Measurements from ENCODE around the gene CYTH1. TPM values are rescaled to one million over a fixed set of nuclear protein-coding genes. Genes with fewer than 3 reads are reported as not detected.

CYTH1 gene
- total and polyA plus RNA-seq, 2 donors (not counting 1 experiment from before 2014, with no cell fraction given) = 255 to 353 TPM

DNA sequence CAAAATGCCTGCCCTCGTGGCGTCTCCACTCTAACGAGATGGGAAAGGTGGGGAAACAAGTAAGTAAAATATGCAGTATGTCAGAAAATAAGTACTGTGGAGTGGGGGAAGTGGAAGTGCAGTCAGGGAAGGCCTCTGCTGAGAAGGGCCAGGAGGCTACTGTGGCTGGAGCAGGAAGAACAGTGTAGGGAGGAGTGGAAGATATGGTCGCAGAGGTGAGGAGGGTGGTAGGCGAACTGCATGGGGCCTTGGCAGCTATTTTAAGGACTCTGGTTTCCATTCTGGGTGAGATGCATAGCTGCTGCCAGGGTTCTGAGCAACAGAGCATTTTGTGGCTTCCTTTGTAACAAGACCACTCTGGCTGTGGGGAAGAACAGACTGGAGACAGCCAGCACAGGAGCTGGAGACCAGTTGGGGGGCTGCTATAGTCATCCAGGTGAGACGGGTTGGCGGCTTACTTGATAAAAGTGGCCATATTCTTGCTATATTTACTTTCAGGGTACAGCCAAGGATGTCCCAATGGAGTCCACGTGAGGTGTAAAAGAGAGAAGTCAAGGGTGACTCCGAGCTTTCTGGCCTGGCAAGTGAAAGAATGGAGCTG lies 42.6 kb downstream of the CYTH1 start:
- Histone ChIP-seq H3K9ac (ENCODE audit: low read length) (peak overlapping the region; percentile 15), H4K20me1 (ENCODE audit: control insufficient read depth, insufficient read depth, low read length, poor library complexity, severe bottlenecking) (peaks cover 66% of the 10 kb centered on the region), H3K79me2 (ENCODE audit: control insufficient read depth, insufficient read depth, low read length) (peaks cover 97% of the 10 kb centered on the region), H3K27me3 (replicated peaks in 1 of 4; ENCODE audit: control extremely low read depth in 1 of 4, control insufficient read depth in 3 of 4, insufficient read depth in 4 of 4, low read length in 3 of 4) (no peaks in the 10 kb centered on the region), H3K4me3 (ENCODE audit: control extremely low read depth in 1 of 5, extremely low read depth in 1 of 5, insufficient read depth in 1 of 5, low read depth in 2 of 5, low read length in 4 of 5) (peak overlapping the region in 3 of 5 experiments; percentile 19 to 37 (median 25)), H2AFZ (ENCODE audit: insufficient read depth, low read depth, low read length, poor library complexity, severe bottlenecking) (peak overlapping the region; percentile 5), H3K36me3 (replicated peaks in 1 of 2; ENCODE audit: control extremely low read depth in 1 of 2, control insufficient read depth in 1 of 2, extremely low read depth in 1 of 2, insufficient read depth in 2 of 2, low read length in 1 of 2) (peaks cover 2 to 15% of the 10 kb centered on the region in 2 experiments), H3K4me1 (ENCODE audit: control insufficient read depth in 2 of 2, insufficient read depth in 2 of 2, low read length in 2 of 2) (peaks cover 72 to 77% of the 10 kb centered on the region in 2 donors), H3K4me2 (replicated peaks; ENCODE audit: low read depth, low read length, poor library complexity, severe bottlenecking) (peak overlapping the region; percentile 76), H3K9me3 (ENCODE audit: control extremely low read depth in 1 of 3, control insufficient read depth in 2 of 3, insufficient read depth in 1 of 3, low read length in 2 of 3) (no peaks in the 10 kb centered on the region), H3K27ac (ENCODE audit: low read length in 2 of 2) (peak overlapping the region; percentile 73 to 95)
- TF ChIP-seq, protein P1, sequence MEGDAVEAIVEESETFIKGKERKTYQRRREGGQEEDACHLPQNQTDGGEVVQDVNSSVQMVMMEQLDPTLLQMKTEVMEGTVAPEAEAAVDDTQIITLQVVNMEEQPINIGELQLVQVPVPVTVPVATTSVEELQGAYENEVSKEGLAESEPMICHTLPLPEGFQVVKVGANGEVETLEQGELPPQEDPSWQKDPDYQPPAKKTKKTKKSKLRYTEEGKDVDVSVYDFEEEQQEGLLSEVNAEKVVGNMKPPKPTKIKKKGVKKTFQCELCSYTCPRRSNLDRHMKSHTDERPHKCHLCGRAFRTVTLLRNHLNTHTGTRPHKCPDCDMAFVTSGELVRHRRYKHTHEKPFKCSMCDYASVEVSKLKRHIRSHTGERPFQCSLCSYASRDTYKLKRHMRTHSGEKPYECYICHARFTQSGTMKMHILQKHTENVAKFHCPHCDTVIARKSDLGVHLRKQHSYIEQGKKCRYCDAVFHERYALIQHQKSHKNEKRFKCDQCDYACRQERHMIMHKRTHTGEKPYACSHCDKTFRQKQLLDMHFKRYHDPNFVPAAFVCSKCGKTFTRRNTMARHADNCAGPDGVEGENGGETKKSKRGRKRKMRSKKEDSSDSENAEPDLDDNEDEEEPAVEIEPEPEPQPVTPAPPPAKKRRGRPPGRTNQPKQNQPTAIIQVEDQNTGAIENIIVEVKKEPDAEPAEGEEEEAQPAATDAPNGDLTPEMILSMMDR (IDR thresholded peaks at IDR 0.05) = no peak
- TF ChIP-seq EZH2 (IDR thresholded peaks at IDR 0.05; ENCODE audit: borderline replicate concordance, insufficient read depth, low read depth, low read length, poor library complexity, severe bottlenecking) = no peak
- intact Hi-C loops (cut with micrococcal nuclease) = loop anchor here (2.0 to 10.0 kb wide), 2 partner anchors 35 to 105 kb away; partner anchors contain the start of gene USP36
- Mint-ChIP-seq H3K4me1 (peaks cover 84% of the 10 kb centered on the region), H3K27ac (peak overlapping the region; percentile 93), H3K4me3 (peak overlapping the region; percentile 73), H3K9me3 (ENCODE audit: insufficient read depth) (no peaks in the 10 kb centered on the region), H3K27me3 (no peaks in the 10 kb centered on the region)
- POLR2A ChIA-PET = interaction anchor here (0.9 to 1.5 kb wide), 5 partner anchors 9 to 20 kb away, joined by 3 to 6 read pairs (median 4); no protein-coding TSS in a partner anchor
- WGBS (ENCODE audit: insufficient coverage) = 14% methylated on average over 9 of the region's 9 CpGs
- CTCF ChIA-PET = interaction anchor here (0.8 to 7.0 kb wide), 11 partner anchors 8 to 51 kb away, joined by 3 to 50 read pairs (median 4); no protein-coding TSS in a partner anchor
- ATAC-seq (ENCODE audit: low read depth) (peak; percentile 10), DNase-seq (peak; percentile 73)

DNA sequence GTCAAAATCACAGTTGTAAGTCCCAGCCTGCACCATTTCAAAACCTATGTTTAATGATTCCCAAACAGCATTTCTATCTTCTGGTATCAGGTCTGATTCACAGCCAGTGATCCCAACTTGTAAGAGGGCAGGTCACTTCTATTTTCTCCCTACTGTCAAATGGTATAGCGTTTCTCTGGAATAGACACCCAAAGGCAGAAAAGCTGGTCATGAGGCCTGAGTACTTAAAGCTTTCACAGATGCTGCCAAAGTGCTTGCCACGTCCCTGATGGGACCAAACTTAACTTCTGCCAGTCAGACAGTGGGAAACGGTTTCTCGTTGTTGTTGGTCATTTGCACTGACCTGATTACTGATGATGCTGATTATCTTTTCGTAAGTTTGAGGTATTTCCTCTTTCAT lies 43.4 kb downstream of the CYTH1 start:
- WGBS (ENCODE audit: insufficient coverage) = 49% methylated on average over 4 of the region's 5 CpGs
- Histone ChIP-seq H3K9ac (ENCODE audit: low read length) (no peak overlapping the region), H3K79me2 (ENCODE audit: control insufficient read depth, insufficient read depth, low read length) (peaks cover 97% of the 10 kb centered on the region), H3K4me3 (ENCODE audit: control extremely low read depth in 1 of 5, extremely low read depth in 1 of 5, insufficient read depth in 1 of 5, low read depth in 2 of 5, low read length in 4 of 5) (peak overlapping the region in 1 of 5 experiments; percentile 37), H3K27me3 (replicated peaks in 1 of 4; ENCODE audit: control extremely low read depth in 1 of 4, control insufficient read depth in 3 of 4, insufficient read depth in 4 of 4, low read length in 3 of 4) (no peaks in the 10 kb centered on the region), H3K9me3 (ENCODE audit: control extremely low read depth in 1 of 3, control insufficient read depth in 2 of 3, insufficient read depth in 1 of 3, low read length in 2 of 3) (no peaks in the 10 kb centered on the region), H3K4me2 (replicated peaks; ENCODE audit: low read depth, low read length, poor library complexity, severe bottlenecking) (peak overlapping the region; percentile 76), H3K36me3 (replicated peaks in 1 of 2; ENCODE audit: control extremely low read depth in 1 of 2, control insufficient read depth in 1 of 2, extremely low read depth in 1 of 2, insufficient read depth in 2 of 2, low read length in 1 of 2) (peaks cover 1 to 7% of the 10 kb centered on the region in 2 experiments), H3K27ac (ENCODE audit: low read length in 2 of 2) (peak overlapping the region; percentile 31 to 95), H3K4me1 (ENCODE audit: control insufficient read depth in 2 of 2, insufficient read depth in 2 of 2, low read length in 2 of 2) (peaks cover 73 to 80% of the 10 kb centered on the region in 2 donors), H4K20me1 (ENCODE audit: control insufficient read depth, insufficient read depth, low read length, poor library complexity, severe bottlenecking) (peaks cover 63% of the 10 kb centered on the region), H2AFZ (ENCODE audit: insufficient read depth, low read depth, low read length, poor library complexity, severe bottlenecking) (no peak overlapping the region)
- H3K27me3 Mint-ChIP-seq = no peaks in the 10 kb centered on the region
- peak overlapping the region; percentile 73 for H3K4me3 Mint-ChIP-seq
- ATAC-seq (ENCODE audit: low read depth) (no peak), DNase-seq (no peak)
- H3K27ac Mint-ChIP-seq = peak overlapping the region; percentile 93
- ChIA-PET CTCF (interaction anchor here (1.3 to 7.0 kb wide), 6 partner anchors 9 to 61 kb away, joined by 3 to 50 read pairs (median 4); no protein-coding TSS in a partner anchor), POLR2A (interaction anchor here (1.3 to 1.5 kb wide), 2 partner anchors 11 to 16 kb away, joined by 3 to 6 read pairs; no protein-coding TSS in a partner anchor)
- H3K4me1 Mint-ChIP-seq = peaks cover 83% of the 10 kb centered on the region
- TF ChIP-seq, protein P1 (IDR thresholded peaks at IDR 0.05) = no peak
- TF ChIP-seq EZH2 (IDR thresholded peaks at IDR 0.05; ENCODE audit: borderline replicate concordance, insufficient read depth, low read depth, low read length, poor library complexity, severe bottlenecking) = no peak
- H3K9me3 Mint-ChIP-seq (ENCODE audit: insufficient read depth) = no peaks in the 10 kb centered on the region
- intact Hi-C loops (cut with micrococcal nuclease) = loop anchor here (2.0 to 10.0 kb wide), 2 partner anchors 36 to 106 kb away; partner anchors contain the start of gene USP36

Data from B cell (primary cell).